Measurements from ENCODE around the gene NRG3.

DNA sequence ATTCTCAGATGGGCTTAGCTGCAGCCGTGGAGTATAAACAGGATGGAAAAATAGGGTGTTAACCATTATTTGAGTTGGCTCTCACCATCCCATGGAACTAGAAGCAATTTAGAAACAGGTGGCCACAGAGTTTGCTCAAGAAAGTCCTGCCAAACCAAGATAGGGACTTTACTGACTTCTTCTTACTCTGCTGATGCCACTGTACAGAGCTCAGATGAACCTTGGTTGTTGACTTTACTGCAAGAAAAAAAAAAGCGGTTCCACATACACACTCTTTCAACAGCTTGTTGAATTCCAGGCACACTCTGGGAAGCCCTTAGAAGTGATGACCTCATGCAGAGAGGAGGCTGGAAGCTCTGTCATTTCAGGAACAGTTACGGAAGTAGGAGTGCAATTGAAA lies 753.4 kb downstream of the NRG3 start:
- TF ChIP-seq, protein P1, sequence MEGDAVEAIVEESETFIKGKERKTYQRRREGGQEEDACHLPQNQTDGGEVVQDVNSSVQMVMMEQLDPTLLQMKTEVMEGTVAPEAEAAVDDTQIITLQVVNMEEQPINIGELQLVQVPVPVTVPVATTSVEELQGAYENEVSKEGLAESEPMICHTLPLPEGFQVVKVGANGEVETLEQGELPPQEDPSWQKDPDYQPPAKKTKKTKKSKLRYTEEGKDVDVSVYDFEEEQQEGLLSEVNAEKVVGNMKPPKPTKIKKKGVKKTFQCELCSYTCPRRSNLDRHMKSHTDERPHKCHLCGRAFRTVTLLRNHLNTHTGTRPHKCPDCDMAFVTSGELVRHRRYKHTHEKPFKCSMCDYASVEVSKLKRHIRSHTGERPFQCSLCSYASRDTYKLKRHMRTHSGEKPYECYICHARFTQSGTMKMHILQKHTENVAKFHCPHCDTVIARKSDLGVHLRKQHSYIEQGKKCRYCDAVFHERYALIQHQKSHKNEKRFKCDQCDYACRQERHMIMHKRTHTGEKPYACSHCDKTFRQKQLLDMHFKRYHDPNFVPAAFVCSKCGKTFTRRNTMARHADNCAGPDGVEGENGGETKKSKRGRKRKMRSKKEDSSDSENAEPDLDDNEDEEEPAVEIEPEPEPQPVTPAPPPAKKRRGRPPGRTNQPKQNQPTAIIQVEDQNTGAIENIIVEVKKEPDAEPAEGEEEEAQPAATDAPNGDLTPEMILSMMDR (conservative IDR thresholded peaks at IDR 0.05; ENCODE audit: low read depth, low read length), result no peak
- no peak for TF ChIP-seq CEBPB (IDR thresholded peaks at IDR 0.05; ENCODE audit: low read depth, low read length)

Measured in IMR-90 (cell line).